HG03571 (cell line): ENCODE data around the gene HCN2.
"Not testable (repeated sequence)": the region's sequence is repeated elsewhere in the genome, so short reads cannot be mapped to it uniquely, and the experiment has no call there.

ENCODE experiments used
- ATAC-seq: cut with Tn5 transposase; IDR thresholded peaks from one replicate; pipeline ENCODE4 v1.9.1; 2021; ENCODE audit not compliant: unreplicated experiment

Gene HCN2

DNA sequence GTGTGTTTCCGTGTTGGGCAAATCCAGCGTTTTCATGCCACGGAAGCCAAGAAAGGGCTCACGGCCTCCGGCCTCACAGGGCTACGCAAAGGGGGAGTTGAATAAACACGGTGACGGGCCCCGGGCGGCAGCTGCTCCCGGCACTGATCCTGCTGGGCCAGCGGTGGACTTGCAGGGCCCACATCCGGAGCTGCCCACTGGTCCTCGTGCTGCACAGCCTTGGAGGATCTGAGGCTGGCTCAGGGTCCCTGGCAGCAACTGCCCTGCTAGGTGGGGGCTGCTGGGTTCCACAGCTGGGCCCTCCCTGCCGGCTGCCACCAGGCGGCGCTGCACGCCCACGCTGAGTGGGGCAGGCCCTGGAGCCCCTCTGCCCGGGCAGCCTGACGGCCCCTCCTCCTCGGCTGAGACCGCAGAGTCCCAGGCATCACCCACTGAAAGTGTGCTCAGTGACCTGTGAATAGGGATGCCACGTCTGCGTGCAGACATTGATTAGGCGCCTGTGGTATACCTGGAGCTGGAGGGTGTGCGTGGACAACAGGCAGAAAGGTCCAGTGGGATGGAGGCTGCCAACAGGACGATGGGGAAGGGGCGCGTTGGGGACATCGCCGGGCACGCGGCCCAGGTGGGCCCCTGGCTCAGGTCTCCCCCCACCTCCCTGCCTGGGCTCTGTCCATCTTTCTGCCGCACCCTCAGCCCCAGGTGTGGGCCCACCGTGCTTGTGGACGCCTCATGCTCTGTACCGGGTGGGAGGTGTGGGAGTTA is 5.3 kb upstream of the HCN2 start:
- ATAC-seq, result no peak

- ATAC-seq, result not testable (repeated sequence)
Measured at GRCh38 chr19:585146-585545, 4.5 kb upstream of the HCN2 start.

DNA sequence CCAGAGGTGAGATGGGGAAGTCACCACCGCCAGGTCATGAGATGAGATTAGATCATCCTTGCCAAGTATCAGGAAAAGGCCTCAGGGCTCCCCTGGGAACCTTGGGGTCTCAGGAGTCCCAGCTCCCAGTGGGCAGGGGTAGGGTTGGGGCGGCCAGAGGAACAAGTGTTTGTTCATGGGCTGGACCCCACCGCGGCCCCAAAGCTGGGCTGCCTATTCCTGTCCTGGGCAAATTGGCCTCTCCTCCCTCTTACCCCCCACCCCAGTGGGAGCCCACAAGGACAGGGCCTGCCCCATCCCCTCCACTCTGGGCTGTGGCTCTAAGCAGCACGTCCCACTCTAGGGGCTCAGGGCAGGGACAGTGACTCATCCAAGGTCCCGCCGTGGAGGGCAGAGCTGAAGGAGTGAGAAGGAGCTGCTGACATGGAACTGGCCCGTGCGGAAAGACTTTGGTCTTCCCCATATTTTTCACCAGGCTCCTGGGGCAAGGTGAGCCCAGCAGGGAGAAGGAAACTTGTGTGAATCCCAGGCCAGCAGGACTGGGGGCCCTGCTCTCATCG is 4.0 kb upstream of the HCN2 start:
- no peak for ATAC-seq

GRCh38 chr19:588093-588740 is 1.5 kb upstream of the HCN2 start:
- ATAC-seq, result no peak

- no peak for ATAC-seq
Measured at GRCh38 chr19:588741-589692, 664 bp upstream of the HCN2 start.

- no peak for ATAC-seq
Measured at GRCh38 chr19:590396-590745, 690 bp downstream of the HCN2 start.

- no peak for ATAC-seq
Measured at GRCh38 chr19:590750-591098, 1.0 kb downstream of the HCN2 start.

DNA sequence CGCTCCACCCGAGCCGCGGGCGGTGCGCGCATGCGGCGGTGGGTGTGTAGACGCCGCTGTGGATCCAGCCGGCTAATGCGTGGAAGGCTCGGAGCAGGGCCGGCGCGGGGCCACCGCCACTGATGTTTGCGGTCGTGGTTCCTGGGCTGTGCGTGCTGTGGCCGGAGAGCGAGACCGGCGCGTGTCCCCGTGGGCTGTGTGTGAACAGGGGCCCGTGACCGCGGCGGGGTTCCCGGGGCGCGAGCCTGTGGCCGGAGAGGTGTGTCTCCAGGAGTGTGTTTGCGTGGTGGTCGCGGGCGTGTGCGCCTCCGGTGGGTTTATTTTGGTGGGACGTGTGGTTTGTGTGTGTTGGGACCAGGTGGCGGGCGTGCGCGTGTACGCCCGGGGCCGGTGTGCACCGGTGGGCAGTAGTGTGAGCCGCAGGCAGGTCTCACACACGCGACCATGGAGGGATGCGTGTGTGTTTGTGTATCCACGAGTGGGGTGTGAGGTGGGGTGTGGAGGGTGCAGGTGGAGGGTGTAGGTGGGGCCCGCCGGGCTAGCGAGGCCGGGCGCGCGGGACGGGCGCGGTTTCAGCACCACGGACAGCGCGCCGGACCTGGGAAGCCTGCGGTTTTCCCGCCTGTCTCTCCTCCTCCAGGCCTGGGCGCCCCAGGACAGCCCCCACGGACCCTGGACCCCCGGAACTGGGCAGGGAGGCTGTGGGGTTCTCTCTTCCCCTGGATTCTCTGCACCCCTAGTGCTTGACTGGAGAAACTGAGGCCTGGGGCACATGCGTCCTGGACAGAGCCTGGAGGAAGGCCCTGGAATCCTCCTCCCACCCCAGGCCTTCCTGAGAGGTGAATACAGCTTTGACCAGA is 1.6 kb downstream of the HCN2 start:
- ATAC-seq, result no peak

DNA sequence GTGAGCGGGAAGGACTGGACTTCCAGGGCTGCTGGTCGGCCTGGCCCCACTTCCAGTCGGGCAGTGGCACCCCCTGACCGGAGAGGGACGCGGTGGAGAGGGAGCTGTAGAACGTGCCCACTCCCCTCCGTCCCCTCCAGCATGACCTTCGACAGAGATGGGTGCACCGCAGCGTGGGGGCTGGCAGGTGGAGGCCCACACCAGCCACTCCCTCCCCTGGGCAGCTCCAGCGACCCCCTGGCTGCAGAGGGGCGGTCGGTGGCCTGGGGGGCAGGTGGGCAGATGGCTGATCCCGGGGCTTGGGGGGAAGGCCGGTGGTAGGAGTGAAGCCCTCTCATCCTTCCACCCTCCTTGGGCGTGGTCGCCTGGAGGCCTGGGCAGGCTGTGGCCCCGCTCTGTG is 2.4 kb downstream of the HCN2 start:
- no peak for ATAC-seq

- no peak for ATAC-seq
Measured at GRCh38 chr19:593055-593454, 3.4 kb downstream of the HCN2 start.

DNA sequence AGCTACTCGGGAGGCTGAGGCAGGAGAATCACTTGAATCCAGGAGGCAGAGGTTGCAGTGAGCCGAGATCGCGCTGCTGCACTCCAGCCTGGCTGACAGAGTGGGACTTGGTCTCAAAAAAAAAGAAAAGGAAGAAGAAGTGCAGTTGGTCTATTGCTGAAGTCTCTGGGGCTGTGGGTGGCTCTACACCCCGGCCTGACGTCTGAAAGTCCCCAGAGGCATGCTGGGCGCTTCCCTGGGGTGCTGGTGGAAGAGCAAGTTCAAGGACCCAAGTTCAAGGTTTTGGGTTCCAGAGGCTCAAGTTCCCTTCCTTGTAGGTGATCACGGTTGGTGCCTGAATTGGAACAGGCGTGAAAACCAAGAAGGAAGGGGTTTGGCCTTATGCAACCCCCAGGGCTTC is 3.8 kb downstream of the HCN2 start:
- no peak for ATAC-seq

DNA sequence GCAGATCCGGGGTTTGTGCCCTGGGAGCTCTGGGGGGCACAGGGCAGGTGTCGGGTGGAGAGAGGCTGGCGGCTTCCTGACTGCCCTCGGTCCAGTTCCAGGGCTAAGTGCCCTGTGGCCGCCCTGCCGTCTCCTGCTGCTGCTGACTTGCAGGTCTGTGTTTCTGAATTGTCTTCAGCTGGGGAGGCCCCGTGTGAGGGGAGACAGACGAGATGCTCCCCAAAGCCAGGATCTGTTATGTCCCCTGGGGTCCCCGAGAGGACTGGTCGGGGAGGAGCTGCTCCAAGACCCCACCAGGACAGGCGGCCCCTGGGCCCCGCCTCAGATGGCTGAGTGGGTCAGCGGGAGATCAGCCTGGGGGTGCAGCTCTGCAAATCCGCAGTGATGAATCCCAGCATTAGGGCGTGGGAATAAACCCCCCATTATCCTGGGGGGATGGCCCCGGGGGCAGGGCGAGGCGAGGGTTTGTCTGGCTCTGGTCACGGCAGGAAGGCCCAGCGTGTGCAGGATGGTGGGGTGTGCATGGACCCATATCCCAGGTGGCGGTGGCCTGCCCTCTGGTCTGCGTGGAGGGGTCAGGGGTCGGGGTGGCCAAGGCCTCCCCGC is 4.7 kb downstream of the HCN2 start:
- no peak for ATAC-seq

- no peak for ATAC-seq
Measured at GRCh38 chr19:595326-596262, 5.9 kb downstream of the HCN2 start.

DNA sequence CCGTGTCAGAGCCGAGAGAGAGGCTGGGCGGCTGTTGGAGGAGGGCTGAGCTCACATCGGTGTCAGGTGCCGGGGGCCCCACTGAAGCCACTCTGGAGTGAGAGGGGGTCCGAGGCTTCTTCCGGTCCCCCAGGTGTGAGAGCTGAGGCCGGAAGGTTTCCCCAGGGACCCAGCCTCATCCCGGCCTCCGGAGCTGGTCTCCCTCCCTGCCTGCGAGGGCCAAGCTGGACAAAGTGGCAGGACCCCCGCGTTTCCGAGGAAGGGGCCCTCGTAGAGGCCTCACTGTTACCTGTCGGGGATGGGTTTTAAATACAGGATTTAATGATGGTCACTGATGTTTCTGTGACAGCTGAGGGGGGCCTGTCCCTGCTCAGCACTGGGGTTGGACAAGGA is 6.6 kb downstream of the HCN2 start:
- ATAC-seq, result no peak

DNA sequence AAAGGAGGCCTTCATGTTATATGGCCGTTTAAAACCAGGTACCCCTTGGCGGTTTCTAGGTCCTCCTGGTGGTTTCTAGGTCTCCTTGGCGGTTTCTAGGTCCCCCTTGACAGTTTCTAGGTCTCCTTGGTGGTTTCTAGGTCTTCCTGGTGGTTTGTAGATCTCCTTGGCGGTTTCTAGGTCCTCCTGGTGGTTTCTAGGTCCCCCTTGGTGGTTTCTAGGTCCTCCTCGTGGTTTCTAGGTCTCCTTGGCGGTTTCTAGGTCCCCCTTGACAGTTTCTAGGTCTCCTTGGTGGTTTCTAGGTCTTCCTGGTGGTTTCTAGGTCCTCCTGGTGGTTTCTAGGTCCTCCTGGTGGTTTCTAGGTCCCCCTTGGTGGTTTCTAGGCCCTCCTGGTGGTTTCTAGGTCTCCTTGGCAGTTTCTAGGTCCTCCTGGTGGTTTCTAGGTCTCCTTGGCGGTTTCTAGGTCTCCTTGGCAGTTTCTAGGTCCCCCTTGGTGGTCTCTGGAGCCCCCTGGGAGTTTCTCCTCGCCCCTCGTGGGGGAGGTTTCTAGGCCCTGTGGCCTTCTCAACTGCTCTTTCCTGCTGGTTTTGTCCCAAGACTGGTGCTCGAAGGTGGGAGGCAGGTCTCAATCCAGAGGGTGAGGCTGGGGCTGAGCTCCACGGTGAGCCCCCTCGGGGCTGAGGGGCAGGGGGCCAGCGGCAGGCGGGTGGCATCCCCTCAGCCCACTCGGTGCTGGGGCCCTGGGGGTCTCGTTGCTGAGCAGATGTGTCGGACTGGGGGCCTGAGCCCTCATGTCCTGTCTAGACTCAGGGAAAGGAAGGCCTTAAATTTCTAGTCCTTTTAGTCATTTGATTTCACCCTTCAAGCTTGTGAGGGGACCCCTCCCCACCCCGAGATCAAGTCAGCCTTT is 8.0 kb downstream of the HCN2 start:
- no peak for ATAC-seq

- ATAC-seq, result no peak
Measured at GRCh38 chr19:601310-601709, 11.6 kb downstream of the HCN2 start.

DNA sequence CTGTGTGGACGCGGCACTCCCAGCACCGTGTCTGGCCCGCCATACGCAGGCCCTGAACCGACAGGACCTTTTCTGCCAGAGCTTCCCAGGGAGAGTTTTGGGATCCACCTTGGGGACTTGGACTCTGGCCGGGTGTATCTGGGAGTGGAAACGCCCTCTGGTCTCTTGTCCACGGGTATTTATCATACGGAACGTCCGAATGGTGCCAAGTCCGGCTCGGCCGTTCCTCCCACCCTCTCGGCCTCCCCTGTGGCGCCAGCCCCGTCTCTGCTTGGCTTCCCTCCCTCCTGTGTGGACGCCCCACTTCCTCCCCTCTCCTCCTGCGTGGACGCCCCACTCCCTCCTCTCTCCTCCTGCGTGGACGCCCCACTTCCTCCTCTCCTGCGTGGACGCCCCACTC is 12.1 kb downstream of the HCN2 start:
- no peak for ATAC-seq
